HFF-Myc (cell line): Measurements from ENCODE around the gene CHP2.

Experiments
- DNase-seq: peaks from one replicate; pipeline ENCODE4 v3.0.0-alpha.2; 2011; ENCODE audit warnings: low read depth; ENCODE audit errors: extremely low read depth
- H3K4me3 ChIP-seq: replicated peaks from 2 replicates; pipeline ENCODE4 v1.5.1; 2011; ENCODE audit warnings: low read depth, mild to moderate bottlenecking, control low read depth, low read length
- CTCF ChIP-seq: IDR thresholded peaks from 2 replicates; pipeline ENCODE4 v1.5.1; 2012; ENCODE audit warnings: mild to moderate bottlenecking, low read depth, low read length, control low read depth; ENCODE audit errors: missing control alignments

Gene CHP2

DNA sequence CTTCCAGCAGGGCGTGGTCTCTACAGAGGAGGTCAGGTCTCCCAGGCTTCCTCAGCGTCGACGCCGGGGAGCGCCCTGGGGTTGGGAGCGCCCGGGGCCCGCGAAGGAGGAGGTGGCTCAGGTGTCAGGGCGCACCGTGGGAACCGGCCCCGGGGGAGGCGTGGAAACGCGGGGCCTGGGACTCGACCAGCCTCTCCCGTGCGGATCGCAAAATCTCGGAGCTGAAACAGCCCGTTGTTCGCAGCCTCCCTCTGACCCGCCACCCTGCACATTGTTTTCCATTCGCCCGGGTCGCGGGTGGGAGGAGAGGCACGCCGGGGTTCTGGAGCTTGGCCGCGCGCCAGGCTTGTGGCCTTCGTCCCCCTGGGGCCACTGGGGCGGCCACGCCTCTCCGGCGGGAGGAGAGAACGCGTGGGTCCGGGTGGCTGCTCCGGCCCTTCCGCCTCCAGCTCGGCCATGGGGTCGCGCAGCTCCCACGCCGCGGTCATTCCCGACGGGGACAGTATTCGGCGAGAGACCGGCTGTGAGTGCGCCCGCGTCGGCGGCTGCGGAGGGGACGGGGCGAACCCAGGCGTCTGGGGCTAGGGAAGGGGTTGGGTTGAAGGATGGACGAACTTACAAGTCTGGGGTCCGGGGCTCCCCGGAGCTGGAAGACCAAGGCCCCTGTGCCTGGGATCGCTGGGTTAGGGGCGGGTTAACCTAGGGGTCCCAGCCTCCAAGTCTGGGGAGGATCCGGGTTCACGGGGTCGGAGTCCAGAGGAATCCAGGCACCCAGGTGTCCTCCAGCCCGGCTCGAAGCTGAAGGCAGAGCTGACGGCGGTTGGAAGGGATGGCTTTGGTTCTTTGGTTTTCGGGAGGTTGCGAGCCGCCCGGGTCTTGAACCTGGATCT is at the start of gene CHP2:
Gene CHP2, plus strand, starts transcription at position 433 of the 890 bp plus-strand sequence. Its CDS starts 24 bp downstream, at position 457.
- DNase-seq, result no peak
- no peak within 1 kb of the TSS for H3K4me3 ChIP-seq
- no peak for TF ChIP-seq CTCF

DNA sequence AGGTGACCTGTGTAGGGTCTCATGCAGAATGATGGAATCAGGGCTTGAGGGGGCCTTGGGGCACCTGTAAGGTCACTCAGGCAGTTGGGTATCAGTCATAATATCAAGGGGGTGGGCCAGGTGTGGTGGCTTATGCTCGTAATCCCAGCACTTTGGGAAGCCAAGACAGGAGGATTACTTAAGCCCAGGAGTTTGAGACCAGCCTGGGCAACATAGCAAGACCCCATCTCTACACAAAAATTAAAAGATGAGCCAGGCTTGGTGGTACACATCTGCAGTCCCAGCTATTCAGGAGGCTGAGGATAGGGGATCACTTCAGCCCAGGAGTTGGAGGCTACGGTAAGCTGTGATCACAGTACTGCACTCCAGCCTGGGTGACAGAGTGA is 49.3 kb upstream of the CHP2 start:
- DNase-seq, result no peak
- no peak for TF ChIP-seq CTCF
- H3K4me3 ChIP-seq, result no peak overlapping the region

- TF ChIP-seq CTCF, result no peak
- DNase-seq, result no peak
Measured at GRCh38 chr16:23706439-23706838, 48.4 kb upstream of the CHP2 start.

GRCh38 chr16:23709536-23709935 is 45.3 kb upstream of the CHP2 start:
- no peak for TF ChIP-seq CTCF
- no peak overlapping the region for H3K4me3 ChIP-seq

More at GRCh38 chr16:23706439-23706838, 48.4 kb upstream of the CHP2 start:
- H3K4me3 ChIP-seq, result no peak overlapping the region

GRCh38 chr16:23710008-23710407 is 44.8 kb upstream of the CHP2 start:
- no peak for DNase-seq
- H3K4me3 ChIP-seq, result no peak overlapping the region
- TF ChIP-seq CTCF, result no peak

More at GRCh38 chr16:23709536-23709935, 45.3 kb upstream of the CHP2 start:
- no peak for DNase-seq

- H3K4me3 ChIP-seq, result no peak overlapping the region
- no peak for TF ChIP-seq CTCF
- no peak for DNase-seq
Measured at GRCh38 chr16:23710504-23710903, 44.3 kb upstream of the CHP2 start.

- H3K4me3 ChIP-seq, result no peak overlapping the region
- DNase-seq, result no peak
- TF ChIP-seq CTCF, result no peak
Measured at GRCh38 chr16:23711785-23712184, 43.0 kb upstream of the CHP2 start.
